Nephron progenitor cell (in vitro differentiated cells): ENCODE results near the gene RNPC3.
"Not testable (repeated sequence)": the region's sequence is repeated elsewhere in the genome, so short reads cannot be mapped to it uniquely, and the experiment has no call there.

Experiments used
- DNase-seq: peaks from one replicate; pipeline ENCODE4 v3.0.0; 2021
- H3K27ac Mint-ChIP-seq: 2 replicates; pipeline ENCODE4 v1.8.0; 2021; ENCODE audit warnings: mild to moderate bottlenecking, moderate library complexity, mixed read lengths
- H3K27me3 Mint-ChIP-seq: 2 replicates; pipeline ENCODE4 v1.8.0; 2021; ENCODE audit warnings: mild to moderate bottlenecking, low read depth, mixed read lengths; ENCODE audit not compliant: poor library complexity
- H3K36me3 Mint-ChIP-seq: 2 replicates; pipeline ENCODE4 v1.8.0; 2021; ENCODE audit warnings: low read depth, mixed read lengths
- H3K4me1 Mint-ChIP-seq: 2 replicates; pipeline ENCODE4 v1.8.0; 2021; ENCODE audit warnings: mixed read lengths
- H3K4me3 Mint-ChIP-seq: 2 replicates; pipeline ENCODE4 v1.8.0; 2021; ENCODE audit warnings: mild to moderate bottlenecking, moderate library complexity, mixed read lengths
- H3K9me3 Mint-ChIP-seq: 2 replicates; pipeline ENCODE4 v1.8.0; 2021; ENCODE audit warnings: mild to moderate bottlenecking, moderate library complexity, mixed read lengths
- TF ChIP-seq, protein P1 (sequence below): fragments of 200-600 bp; sonication (generic); IDR thresholded peaks from 2 replicates; pipeline ENCODE4 v1.5.0; 2021; ENCODE audit warnings: antibody characterized with exemption

RNPC3 gene

DNA sequence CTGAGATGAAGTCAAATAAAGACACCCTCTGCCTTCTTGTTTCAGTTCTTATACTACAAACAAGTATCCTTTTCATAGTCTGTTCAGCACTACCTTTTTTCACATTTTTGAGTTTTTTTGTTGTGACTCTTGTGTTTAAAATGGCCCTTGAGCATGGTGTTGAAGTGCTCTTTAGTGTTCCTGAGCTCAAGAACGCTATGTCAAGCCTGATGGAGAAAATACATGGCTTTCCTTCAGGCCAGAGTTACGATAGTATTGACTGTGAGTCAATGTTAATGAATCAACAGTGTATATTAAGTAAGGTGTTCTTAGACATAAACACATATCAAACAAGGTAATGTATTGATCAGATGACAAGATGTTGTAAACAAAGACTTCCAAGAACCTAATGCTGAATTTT, 12.7 kb downstream of the RNPC3 start:
- Mint-ChIP-seq H3K27me3 (no peaks in the 10 kb centered on the region), H3K9me3 (no peaks in the 10 kb centered on the region), H3K4me3 (no peak overlapping the region), H3K4me1 (no peaks in the 10 kb centered on the region), H3K27ac (no peak overlapping the region), H3K36me3 (peaks cover 40% of the 10 kb centered on the region)
- DNase-seq, result no peak
- TF ChIP-seq, protein P1, sequence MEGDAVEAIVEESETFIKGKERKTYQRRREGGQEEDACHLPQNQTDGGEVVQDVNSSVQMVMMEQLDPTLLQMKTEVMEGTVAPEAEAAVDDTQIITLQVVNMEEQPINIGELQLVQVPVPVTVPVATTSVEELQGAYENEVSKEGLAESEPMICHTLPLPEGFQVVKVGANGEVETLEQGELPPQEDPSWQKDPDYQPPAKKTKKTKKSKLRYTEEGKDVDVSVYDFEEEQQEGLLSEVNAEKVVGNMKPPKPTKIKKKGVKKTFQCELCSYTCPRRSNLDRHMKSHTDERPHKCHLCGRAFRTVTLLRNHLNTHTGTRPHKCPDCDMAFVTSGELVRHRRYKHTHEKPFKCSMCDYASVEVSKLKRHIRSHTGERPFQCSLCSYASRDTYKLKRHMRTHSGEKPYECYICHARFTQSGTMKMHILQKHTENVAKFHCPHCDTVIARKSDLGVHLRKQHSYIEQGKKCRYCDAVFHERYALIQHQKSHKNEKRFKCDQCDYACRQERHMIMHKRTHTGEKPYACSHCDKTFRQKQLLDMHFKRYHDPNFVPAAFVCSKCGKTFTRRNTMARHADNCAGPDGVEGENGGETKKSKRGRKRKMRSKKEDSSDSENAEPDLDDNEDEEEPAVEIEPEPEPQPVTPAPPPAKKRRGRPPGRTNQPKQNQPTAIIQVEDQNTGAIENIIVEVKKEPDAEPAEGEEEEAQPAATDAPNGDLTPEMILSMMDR, result no peak

DNA sequence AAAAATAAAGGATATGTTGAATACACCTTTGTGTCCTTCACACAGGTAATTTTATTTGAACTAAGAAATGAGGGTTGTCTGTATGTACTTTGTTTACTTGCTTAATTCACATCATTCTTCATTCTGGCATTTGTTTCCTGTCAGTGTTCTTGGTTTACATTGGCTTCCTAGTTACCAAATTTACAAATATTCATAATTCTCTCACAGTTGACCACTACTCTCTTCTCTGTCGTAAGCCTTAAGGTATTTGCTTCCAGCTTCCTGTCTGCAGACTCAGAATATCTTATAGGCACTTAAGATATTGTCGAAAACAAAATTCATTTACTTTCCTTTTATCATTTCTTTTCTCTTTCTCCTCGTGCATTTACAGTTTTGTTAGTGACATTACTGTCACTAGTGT, 15.9 kb downstream of the RNPC3 start:
- Mint-ChIP-seq H3K4me1 (no peaks in the 10 kb centered on the region), H3K36me3 (peaks cover 53% of the 10 kb centered on the region), H3K4me3 (no peak overlapping the region), H3K9me3 (no peaks in the 10 kb centered on the region), H3K27ac (peak overlapping the region; percentile 40), H3K27me3 (no peaks in the 10 kb centered on the region)
- TF ChIP-seq, protein P1, result no peak
- no peak for DNase-seq

- H3K36me3 Mint-ChIP-seq, result peaks cover 73% of the 10 kb centered on the region
- no peak for DNase-seq
- no peak overlapping the region for H3K4me3 Mint-ChIP-seq
Observed at GRCh38 chr1:103546496-103546895, 21.0 kb downstream of the RNPC3 start.

GRCh38 chr1:103547840-103548239, 22.3 kb downstream of the RNPC3 start:
- Mint-ChIP-seq H3K4me3 (no peak overlapping the region), H3K4me1 (no peaks in the 10 kb centered on the region), H3K9me3 (no peaks in the 10 kb centered on the region), H3K27me3 (no peaks in the 10 kb centered on the region), H3K36me3 (peaks cover 72% of the 10 kb centered on the region), H3K27ac (no peak overlapping the region)
- DNase-seq, result no peak
- TF ChIP-seq, protein P1, result no peak

More at GRCh38 chr1:103546496-103546895, 21.0 kb downstream of the RNPC3 start:
- Mint-ChIP-seq H3K27ac (no peak overlapping the region), H3K9me3 (no peaks in the 10 kb centered on the region), H3K4me1 (no peaks in the 10 kb centered on the region), H3K27me3 (no peaks in the 10 kb centered on the region)
- TF ChIP-seq, protein P1, result no peak

DNA sequence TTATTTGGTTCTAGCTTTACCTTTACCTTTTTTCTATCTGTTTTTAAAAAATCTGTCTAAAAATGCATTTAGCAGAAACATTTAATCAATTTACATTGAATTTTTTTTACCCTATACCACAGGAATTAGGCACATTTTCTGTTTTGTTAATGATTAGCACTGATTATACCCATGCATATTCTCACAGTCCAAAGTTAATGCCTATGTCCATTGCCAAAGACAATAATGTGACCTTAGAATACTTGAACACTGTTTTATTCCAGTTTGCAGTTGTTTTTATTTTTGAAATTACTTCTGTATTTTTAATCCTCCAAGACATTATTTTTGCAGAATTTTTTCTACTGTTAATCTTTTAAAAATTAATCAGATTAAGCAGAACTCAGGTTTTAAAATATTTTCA, 34.9 kb downstream of the RNPC3 start:
- TF ChIP-seq, protein P1, result no peak
- Mint-ChIP-seq H3K36me3 (peaks cover 6% of the 10 kb centered on the region), H3K4me1 (no peaks in the 10 kb centered on the region), H3K27ac (no peak overlapping the region), H3K4me3 (no peak overlapping the region), H3K27me3 (peaks cover 8% of the 10 kb centered on the region), H3K9me3 (no peaks in the 10 kb centered on the region)
- no peak for DNase-seq

- H3K36me3 Mint-ChIP-seq, H3K9me3 Mint-ChIP-seq, H3K27ac Mint-ChIP-seq, H3K4me3 Mint-ChIP-seq, H3K27me3 Mint-ChIP-seq, H3K4me1 Mint-ChIP-seq, DNase-seq: not testable (repeated sequence)
Observed at GRCh38 chr1:103561124-103561523, 35.6 kb downstream of the RNPC3 start.
